ENCODE results near the gene PTPN14.
"Not testable (repeated sequence)": the region's sequence is repeated elsewhere in the genome, so short reads cannot be mapped to it uniquely, and the experiment has no call there.

Gene PTPN14

DNA sequence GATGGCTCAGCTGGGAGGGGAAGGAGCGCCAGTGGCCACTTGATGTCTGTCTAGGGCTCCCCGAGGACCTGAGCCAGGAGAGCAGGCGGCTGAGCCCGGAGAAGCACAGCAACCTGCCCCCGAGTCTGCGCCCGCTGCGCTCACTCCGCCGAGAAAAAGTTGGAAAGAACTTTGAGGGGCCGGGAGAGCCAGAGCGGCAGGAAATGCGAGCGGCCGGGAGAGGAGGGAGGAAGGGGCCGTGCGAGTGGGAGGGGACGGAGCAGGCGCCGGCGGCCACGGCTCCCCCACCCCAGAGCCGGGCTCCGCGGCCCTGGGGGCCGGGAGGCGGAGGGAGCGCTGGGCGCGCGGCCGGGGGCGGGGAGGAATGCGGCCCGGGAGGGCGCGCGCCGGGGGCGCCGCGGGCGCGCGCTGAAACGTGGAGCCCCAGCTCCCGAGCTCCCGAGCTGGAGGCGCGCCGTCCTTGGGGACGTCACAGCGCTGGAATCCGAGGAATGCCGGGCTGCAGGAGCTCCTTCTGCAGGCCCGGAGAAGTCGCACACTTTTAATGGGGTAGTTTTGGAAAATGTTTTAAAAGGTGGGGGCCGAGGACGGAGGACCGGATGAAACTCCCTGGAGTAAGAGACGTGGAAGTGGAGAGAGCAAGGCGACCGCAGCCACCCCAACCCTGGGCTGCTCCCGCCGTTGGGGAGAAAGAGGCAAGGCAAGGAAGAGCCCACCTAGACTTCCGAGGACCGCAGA, at the start of gene PTPN14:
PTPN14 (minus strand) TSS at position 167 of the 738 bp plus-strand sequence. CDS start 86,799 bp downstream, outside the sequence.
- TF ChIP-seq, protein P1, sequence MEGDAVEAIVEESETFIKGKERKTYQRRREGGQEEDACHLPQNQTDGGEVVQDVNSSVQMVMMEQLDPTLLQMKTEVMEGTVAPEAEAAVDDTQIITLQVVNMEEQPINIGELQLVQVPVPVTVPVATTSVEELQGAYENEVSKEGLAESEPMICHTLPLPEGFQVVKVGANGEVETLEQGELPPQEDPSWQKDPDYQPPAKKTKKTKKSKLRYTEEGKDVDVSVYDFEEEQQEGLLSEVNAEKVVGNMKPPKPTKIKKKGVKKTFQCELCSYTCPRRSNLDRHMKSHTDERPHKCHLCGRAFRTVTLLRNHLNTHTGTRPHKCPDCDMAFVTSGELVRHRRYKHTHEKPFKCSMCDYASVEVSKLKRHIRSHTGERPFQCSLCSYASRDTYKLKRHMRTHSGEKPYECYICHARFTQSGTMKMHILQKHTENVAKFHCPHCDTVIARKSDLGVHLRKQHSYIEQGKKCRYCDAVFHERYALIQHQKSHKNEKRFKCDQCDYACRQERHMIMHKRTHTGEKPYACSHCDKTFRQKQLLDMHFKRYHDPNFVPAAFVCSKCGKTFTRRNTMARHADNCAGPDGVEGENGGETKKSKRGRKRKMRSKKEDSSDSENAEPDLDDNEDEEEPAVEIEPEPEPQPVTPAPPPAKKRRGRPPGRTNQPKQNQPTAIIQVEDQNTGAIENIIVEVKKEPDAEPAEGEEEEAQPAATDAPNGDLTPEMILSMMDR (IDR thresholded peaks at IDR 0.05; ENCODE audit: low read depth, low read length), result peak; percentile 32
- peak within 1 kb of the TSS; percentile 92 to 97 for H3K4me3 ChIP-seq (replicated peaks in 1 of 2; ENCODE audit: low read depth in 2 of 2, low read length in 2 of 2)
- peak; percentile 94 to 98 for DNase-seq (ENCODE audit: low read depth in 2 of 2)

DNA sequence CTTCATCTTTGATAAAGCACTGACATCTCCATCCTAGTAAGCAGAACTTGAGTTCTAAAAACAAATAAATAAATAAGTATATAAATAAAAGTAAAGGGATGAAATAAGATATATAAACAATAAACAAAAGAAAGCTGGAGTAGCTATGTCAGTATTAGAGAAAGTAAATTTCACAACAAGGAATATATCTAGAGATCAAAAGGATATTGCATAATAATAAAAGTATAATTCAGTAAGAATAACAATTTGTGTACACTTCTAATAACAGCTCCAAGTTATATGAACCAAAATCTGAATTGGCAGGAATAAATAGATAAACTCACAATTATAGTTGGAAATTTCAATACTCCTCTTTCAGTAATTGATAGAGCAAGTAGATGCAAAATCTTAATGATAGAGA, 41.8 kb upstream of the PTPN14 start:
- no peak for DNase-seq (ENCODE audit: low read depth in 2 of 2)
- no peak overlapping the region for H3K4me3 ChIP-seq (replicated peaks in 1 of 2; ENCODE audit: low read depth in 2 of 2, low read length in 2 of 2)
- TF ChIP-seq, protein P1 (IDR thresholded peaks at IDR 0.05; ENCODE audit: low read depth, low read length), result no peak

DNA sequence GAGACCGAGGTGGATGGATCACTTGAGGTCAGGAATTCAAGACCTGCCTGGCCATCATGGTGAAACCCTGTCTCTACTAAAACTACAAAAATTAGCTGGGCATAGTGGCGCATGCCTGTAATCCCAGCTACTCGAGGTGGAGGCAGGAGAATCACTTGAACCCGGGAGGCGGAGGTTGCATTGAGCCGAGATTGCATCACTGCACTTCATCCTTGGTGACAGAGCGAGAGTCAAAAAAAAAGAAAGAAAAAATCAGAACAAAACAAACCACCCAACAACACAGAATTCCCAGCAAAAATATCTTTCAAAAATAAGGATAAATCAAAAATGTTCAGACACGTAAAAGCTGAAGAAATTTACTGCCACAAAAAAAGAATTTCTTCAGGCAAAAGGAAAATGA, 40.5 kb upstream of the PTPN14 start:
- H3K4me3 ChIP-seq (replicated peaks in 1 of 2; ENCODE audit: low read depth in 2 of 2, low read length in 2 of 2); DNase-seq (ENCODE audit: low read depth in 2 of 2): not testable (repeated sequence)

DNA sequence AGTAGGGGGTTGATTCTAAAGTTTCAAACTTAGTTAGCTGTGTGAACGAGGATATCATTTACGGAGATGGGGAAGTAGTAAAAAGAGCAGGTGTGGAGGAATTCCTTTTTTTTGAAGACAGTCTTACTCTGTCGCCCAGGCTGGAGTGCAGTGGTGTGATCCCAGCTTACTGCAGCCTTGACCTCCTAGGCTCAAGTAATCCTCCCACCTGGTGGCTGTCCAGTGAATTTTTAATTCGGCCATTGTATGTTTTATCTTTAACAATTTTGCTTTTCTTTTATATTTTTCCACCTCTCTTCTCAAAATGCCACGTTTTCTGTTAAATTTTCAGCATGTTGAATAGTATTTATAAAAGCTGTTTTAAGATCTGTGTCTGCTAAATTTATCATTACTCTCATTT, 39.3 kb upstream of the PTPN14 start:
- TF ChIP-seq, protein P1 (IDR thresholded peaks at IDR 0.05; ENCODE audit: low read depth, low read length), result no peak
- H3K4me3 ChIP-seq (replicated peaks in 1 of 2; ENCODE audit: low read depth in 2 of 2, low read length in 2 of 2), result no peak overlapping the region
- no peak for DNase-seq (ENCODE audit: low read depth in 2 of 2)

DNA sequence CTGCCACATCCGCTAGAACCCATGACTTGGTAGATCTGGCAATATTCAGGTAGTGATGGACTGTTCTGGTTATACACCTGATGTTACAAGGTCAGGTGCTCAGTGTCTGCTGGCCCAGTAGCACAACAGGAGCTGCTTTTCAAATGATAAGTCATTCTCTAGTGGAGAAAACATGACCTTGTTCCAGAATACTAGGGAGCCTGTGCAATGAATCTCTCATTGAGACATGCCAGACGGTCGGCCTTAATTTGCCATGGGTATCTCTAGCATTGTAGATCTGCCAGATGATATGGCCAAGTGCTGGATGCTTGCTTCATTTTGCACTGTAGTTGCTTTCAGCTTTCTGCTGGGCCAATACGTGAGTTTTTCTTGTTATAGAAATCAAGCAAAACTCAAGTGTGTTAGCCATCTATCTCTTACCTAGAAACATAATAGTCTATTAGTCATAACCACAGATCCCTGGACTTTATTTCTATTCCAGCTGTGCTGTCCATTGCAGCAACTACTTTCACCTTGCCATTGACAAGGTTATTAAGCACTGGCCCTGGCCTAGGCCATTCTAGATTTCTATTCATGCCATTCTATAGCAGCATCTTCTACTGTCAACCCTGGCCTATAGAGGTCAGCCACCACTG, 37.7 kb upstream of the PTPN14 start:
- DNase-seq (ENCODE audit: low read depth in 2 of 2), result peak in 1 of 2 donors; percentile 25
- no peak overlapping the region for H3K4me3 ChIP-seq (replicated peaks in 1 of 2; ENCODE audit: low read depth in 2 of 2, low read length in 2 of 2)
- TF ChIP-seq, protein P1 (IDR thresholded peaks at IDR 0.05; ENCODE audit: low read depth, low read length), result no peak

DNA sequence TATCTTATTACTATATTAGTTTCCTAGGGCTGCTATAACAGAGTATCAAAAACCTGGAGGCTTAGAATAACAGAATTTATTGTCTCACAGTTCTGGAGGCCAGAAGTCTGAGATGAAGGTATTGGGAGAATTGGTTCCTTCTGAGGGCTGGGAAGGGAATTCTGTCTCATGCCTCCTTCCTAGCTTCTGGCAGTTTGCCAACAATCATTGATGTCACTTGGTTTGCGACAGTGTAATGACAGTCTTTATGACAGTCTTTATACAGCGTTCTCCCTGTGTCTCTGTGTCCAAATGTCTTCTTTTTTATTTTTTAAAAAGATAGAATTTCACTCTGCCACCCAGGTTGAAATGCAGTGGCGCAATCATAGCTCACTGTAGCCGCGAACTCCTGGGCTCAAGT, 35.8 kb upstream of the PTPN14 start:
- H3K4me3 ChIP-seq (replicated peaks in 1 of 2; ENCODE audit: low read depth in 2 of 2, low read length in 2 of 2), result no peak overlapping the region
- no peak for DNase-seq (ENCODE audit: low read depth in 2 of 2)
- TF ChIP-seq, protein P1 (IDR thresholded peaks at IDR 0.05; ENCODE audit: low read depth, low read length), result no peak

DNA sequence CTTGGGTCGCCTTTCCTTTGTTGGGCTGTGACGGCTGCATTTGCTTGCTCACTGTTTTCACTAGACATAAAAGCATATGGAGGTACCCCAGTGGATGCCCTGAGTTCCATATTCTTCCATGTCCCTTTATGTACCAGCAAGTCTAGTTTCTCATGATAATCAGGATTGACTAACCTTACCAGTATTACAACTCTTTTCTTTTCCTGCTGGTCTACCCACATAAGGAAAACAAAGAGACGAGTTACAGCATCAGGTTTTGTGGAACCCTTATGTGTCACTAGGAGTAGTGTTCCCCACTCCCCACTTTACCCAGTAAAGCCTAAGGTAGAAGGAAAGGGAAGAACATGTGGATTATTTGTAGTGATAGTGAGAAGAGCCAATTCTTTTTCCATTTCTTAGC, 35.2 kb upstream of the PTPN14 start:
- H3K4me3 ChIP-seq (replicated peaks in 1 of 2; ENCODE audit: low read depth in 2 of 2, low read length in 2 of 2), result no peak overlapping the region
- TF ChIP-seq, protein P1 (IDR thresholded peaks at IDR 0.05; ENCODE audit: low read depth, low read length), result no peak
- no peak for DNase-seq (ENCODE audit: low read depth in 2 of 2)

Data from cardiac fibroblast (primary cell).